ENCODE results near the gene EPS8L2. TPM values are rescaled to one million over a fixed set of nuclear protein-coding genes. Genes with fewer than 3 reads are reported as not detected.
A peak's percentile ranks its signal among the peaks of the same experiment; 100 is the strongest.

The EPS8L2 gene
- 105 to 112 TPM (median 111 TPM) in 3 replicates for total RNA-seq

DNA sequence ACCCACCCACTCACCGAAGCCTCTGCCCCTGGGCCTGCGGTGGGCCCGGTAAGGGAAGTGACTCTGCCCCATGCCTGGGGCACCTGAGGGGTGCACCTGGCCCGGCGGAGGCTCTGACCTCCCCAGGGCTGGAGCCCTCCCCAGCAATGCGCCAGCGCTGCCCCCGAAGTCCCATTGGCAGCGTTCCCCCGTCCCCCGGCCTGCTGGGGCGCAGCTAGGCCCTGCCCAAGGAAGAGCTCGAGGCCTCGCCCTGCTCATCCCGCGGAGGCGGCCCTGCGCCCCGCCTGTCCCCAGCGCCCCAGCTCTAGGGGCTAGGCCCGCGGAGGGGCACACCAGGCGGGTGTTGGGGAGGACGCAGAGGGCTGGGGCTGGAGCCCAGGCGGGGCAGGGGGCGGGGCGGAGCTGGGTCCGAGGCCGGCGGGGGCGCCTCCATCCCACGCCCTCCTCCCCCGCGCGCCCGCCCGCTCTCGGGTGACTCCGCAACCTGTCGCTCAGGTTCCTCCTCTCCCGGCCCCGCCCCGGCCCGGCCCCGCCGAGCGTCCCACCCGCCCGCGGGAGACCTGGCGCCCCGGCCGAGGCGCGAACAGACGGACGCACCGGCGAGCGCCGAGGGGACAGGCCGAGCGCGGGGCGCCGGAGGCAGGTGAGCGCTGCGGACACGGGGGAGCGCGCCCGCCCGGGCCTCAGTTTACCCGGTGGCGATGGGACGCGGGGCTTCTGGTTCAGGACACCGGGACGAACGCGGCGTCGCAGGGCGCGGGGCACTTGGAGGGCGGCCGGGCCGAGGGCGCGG is at the start of gene EPS8L2:
Gene EPS8L2, plus strand, starts transcription at position 586 of the 793 bp plus-strand sequence. CDS start 3,177 bp downstream, outside the sequence.
- DNase-seq (ENCODE audit: low spot score in 2 of 2, unreplicated experiment in 2 of 2) = no peak
- TF ChIP-seq, protein P1, sequence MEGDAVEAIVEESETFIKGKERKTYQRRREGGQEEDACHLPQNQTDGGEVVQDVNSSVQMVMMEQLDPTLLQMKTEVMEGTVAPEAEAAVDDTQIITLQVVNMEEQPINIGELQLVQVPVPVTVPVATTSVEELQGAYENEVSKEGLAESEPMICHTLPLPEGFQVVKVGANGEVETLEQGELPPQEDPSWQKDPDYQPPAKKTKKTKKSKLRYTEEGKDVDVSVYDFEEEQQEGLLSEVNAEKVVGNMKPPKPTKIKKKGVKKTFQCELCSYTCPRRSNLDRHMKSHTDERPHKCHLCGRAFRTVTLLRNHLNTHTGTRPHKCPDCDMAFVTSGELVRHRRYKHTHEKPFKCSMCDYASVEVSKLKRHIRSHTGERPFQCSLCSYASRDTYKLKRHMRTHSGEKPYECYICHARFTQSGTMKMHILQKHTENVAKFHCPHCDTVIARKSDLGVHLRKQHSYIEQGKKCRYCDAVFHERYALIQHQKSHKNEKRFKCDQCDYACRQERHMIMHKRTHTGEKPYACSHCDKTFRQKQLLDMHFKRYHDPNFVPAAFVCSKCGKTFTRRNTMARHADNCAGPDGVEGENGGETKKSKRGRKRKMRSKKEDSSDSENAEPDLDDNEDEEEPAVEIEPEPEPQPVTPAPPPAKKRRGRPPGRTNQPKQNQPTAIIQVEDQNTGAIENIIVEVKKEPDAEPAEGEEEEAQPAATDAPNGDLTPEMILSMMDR (IDR thresholded peaks at IDR 0.05; ENCODE audit: unreplicated experiment) = no peak
- peak within 1 kb of the TSS; percentile 68 for H3K4me3 Mint-ChIP-seq
- H3K27ac Mint-ChIP-seq = peak within 1 kb of the TSS; percentile 91
- H3K4me1 Mint-ChIP-seq = peaks cover 16% of the 10 kb centered on the region
- H3K27me3 Mint-ChIP-seq (ENCODE audit: low read depth) = peaks cover 6% of the 10 kb centered on the region
- peaks cover 1% of the 10 kb centered on the region for H3K36me3 Mint-ChIP-seq
- no peaks in the 10 kb centered on the region for H3K9me3 Mint-ChIP-seq

DNA sequence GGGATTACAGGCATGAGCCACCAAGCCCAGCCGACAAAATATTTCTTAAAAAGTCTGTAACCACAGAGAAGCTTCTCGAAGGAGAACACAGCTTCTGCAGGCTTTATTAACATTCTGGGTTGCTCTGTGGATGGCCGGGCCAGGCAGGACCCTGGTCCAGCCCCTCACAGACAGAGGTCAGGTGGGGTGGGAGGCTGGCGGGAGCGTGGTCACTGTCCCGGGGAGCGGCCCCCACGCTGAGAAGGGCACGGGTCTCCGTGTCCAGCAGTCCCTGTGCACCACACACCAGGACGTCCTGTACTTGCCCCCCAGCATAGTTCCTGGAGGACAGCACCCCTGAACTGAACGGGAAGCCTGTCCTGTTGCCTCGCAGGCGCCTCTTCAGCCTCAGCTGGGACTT is 49.6 kb upstream of the EPS8L2 start:
- H3K36me3 Mint-ChIP-seq = peaks cover 4% of the 10 kb centered on the region
- H3K27ac Mint-ChIP-seq = no peak overlapping the region
- TF ChIP-seq, protein P1 (IDR thresholded peaks at IDR 0.05; ENCODE audit: unreplicated experiment) = no peak
- H3K4me1 Mint-ChIP-seq = no peaks in the 10 kb centered on the region
- H3K27me3 Mint-ChIP-seq (ENCODE audit: low read depth) = no peaks in the 10 kb centered on the region
- no peak for DNase-seq (ENCODE audit: low spot score in 2 of 2, unreplicated experiment in 2 of 2)
- no peak overlapping the region for H3K4me3 Mint-ChIP-seq
- H3K9me3 Mint-ChIP-seq = no peaks in the 10 kb centered on the region

DNA sequence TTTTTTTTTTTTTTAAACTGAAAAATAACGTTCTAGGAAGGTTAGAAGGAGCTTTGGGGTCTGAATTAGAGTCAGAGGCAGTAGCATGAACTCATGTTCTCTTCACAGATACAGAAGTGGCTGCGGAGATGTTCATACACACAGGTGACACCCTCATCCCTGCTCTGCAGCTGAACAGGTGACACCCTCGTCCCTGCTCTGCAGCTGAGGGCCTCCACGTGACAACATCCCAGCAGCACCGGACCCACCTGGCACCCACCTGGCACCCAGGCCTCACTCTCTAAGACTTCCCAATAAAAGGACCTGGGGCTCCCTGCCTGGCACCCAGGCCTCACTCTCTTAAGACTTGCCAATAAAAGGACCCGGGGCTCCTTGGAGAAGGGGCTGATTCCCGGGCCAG is 49.2 kb upstream of the EPS8L2 start:
- Mint-ChIP-seq H3K27ac (no peak overlapping the region), H3K4me1 (no peaks in the 10 kb centered on the region), H3K9me3 (no peaks in the 10 kb centered on the region), H3K36me3 (peaks cover 3% of the 10 kb centered on the region), H3K4me3 (no peak overlapping the region), H3K27me3 (ENCODE audit: low read depth) (no peaks in the 10 kb centered on the region)
- no peak for DNase-seq (ENCODE audit: low spot score in 2 of 2, unreplicated experiment in 2 of 2)
- TF ChIP-seq, protein P1 (IDR thresholded peaks at IDR 0.05; ENCODE audit: unreplicated experiment) = no peak

DNA sequence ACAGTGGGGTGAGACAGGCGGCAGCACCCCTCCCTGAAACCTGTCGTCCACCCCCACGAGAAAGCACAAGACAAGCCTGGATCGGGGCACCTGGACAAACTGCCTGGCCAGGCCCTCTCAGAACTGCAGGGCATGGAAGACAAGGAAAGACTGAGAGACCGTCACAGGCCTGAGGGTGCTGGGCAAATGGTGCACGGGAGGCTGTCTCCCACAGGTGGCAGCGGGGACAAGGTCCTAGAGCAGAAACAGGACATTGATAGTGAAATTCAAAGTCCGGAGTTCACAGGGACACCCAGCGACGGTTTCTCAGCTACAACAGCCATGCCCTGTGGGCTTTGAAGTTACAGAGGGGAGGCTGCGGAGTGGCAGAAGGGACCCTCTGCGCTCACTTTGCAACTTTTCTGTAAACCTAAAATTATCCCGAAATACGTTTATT is 48.3 kb upstream of the EPS8L2 start:
- H3K27ac Mint-ChIP-seq = no peak overlapping the region
- no peaks in the 10 kb centered on the region for H3K27me3 Mint-ChIP-seq (ENCODE audit: low read depth)
- peaks cover 3% of the 10 kb centered on the region for H3K36me3 Mint-ChIP-seq
- no peak overlapping the region for H3K4me3 Mint-ChIP-seq
- no peaks in the 10 kb centered on the region for H3K4me1 Mint-ChIP-seq
- TF ChIP-seq, protein P1 (IDR thresholded peaks at IDR 0.05; ENCODE audit: unreplicated experiment) = no peak
- no peak for DNase-seq (ENCODE audit: low spot score in 2 of 2, unreplicated experiment in 2 of 2)
- H3K9me3 Mint-ChIP-seq = no peaks in the 10 kb centered on the region

DNA sequence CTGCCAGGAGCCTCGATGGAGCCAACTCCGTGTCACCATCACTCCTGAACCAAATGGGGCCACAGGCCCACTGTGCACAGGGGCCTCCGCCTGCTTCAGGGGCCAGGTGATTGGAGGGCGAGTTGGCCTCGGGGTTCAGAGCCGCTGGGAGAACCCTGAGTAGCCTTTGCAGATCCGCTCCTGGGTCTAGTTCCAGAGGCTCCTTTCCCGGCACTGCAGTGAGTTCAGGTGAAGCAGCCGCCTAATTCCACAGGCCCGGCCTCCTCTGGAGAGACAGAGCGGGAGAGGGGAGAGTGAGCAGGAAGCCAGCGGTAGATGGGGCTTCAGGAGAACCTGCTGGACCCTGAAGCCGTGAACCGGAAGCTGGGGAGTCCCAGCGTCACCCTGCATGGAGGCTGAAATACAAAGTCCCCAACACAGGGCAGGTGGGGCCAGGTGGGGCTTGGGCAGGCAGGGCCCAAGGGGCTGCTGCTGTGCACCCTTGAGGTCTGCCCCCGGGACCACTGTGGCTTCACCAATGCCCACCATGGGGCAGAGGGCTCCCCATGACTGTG is 46.4 kb upstream of the EPS8L2 start:
- no peak for DNase-seq (ENCODE audit: low spot score in 2 of 2, unreplicated experiment in 2 of 2)
- Mint-ChIP-seq H3K27me3 (ENCODE audit: low read depth) (no peaks in the 10 kb centered on the region), H3K27ac (no peak overlapping the region), H3K4me3 (no peak overlapping the region), H3K9me3 (no peaks in the 10 kb centered on the region), H3K36me3 (peaks cover 8% of the 10 kb centered on the region), H3K4me1 (no peaks in the 10 kb centered on the region)
- TF ChIP-seq, protein P1 (IDR thresholded peaks at IDR 0.05; ENCODE audit: unreplicated experiment) = no peak
